Measurements from ENCODE around the gene CAMK1D. TPM values are rescaled to one million over a fixed set of nuclear protein-coding genes. Genes with fewer than 3 reads are reported as not detected.

CAMK1D gene
- total and polyA plus RNA-seq, 2 experiments from 2014 or later = 4.6 to 7.2 TPM

GRCh38 chr10:12783293-12783692 is 433.9 kb downstream of the CAMK1D start (continued):
- no peak for TF ChIP-seq ZNF462 (CRISPR knock-in tag; IDR thresholded peaks at IDR 0.05)
- no peak for TF ChIP-seq ETS1 (IDR thresholded peaks at IDR 0.05)
- no peak for TF ChIP-seq NANOG (IDR thresholded peaks at IDR 0.05; ENCODE audit: borderline replicate concordance)
- no peak for TF ChIP-seq STAT1 (IDR thresholded peaks at IDR 0.05; ENCODE audit: unreplicated experiment)
- TF ChIP-seq ZNF114 (CRISPR knock-in tag; IDR thresholded peaks at IDR 0.05) = no peak
- TF ChIP-seq POLR2AphosphoS5 (IDR thresholded peaks at IDR 0.05; ENCODE audit: low read depth) = no peak
- TF ChIP-seq REST (IDR thresholded peaks at IDR 0.05; ENCODE audit: unreplicated experiment) = no peak
